Measurements from ENCODE around the gene PBRM1. TPM values are rescaled to one million over a fixed set of nuclear protein-coding genes. Genes with fewer than 3 reads are reported as not detected.

The PBRM1 gene
- total RNA-seq, 2 experiments from 2014 or later = 83.2 to 91.8 TPM

DNA sequence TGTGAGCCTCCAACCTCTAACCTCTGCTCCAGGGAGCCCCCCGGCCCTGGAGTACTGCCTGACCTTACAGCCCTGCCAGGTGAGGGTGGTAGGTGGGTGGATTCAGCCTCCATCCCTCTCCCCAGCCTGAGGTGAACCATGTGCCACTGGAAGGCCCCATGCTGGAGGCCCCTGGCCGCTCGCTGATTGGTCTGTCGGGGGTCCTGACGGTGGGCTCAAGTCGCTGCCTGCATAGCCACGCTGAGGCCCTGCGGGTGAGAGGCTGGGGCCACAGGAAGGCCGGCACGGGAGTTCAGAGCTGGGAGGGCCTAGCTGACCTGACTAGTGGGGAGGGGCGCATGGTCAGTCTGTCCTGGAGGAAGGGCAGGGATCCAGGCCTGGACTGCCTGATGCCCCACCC is 171.1 kb downstream of the PBRM1 start:
- no peaks in the 10 kb centered on the region for H3K27me3 Mint-ChIP-seq (ENCODE audit: low read depth)
- no peak overlapping the region for H3K27ac Mint-ChIP-seq
- H3K36me3 Mint-ChIP-seq (ENCODE audit: low read depth) = no peaks in the 10 kb centered on the region
- CTCF ChIA-PET = no interaction called here
- DNase-seq = no peak
- H3K4me3 Mint-ChIP-seq = no peak overlapping the region
- H3K4me1 Mint-ChIP-seq (ENCODE audit: low read depth) = no peaks in the 10 kb centered on the region
- no peaks in the 10 kb centered on the region for H3K9me3 Mint-ChIP-seq (ENCODE audit: insufficient read depth)
- POLR2A ChIA-PET = interaction anchor here (0.6 kb wide), 1 partner anchor 23 kb away, joined by 3 read pairs; no protein-coding TSS in a partner anchor
- ATAC-seq = no peak

DNA sequence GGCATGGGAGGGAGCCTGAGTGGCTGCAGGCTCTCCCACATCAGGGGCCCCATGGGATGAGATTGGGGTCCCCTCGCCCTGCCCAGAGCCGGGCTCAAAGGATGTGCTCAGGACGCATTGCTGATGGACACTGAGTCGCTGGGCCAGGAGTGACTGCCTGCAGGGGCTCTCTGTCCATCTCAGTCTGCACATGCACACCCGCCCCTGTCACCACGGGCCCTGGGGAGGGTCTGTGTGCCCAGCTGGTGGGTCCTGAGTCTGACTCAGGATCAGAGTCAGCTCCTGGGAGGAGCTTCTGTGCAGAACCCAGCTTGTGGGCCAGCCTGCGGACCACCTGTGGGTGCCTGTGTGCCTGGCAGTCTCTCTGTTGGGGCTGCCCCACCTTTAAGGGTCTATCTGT is 172.4 kb downstream of the PBRM1 start:
- ChIA-PET CTCF (no interaction called here), POLR2A (no interaction called here)
- Mint-ChIP-seq H3K27me3 (ENCODE audit: low read depth) (no peaks in the 10 kb centered on the region), H3K4me1 (ENCODE audit: low read depth) (no peaks in the 10 kb centered on the region), H3K9me3 (ENCODE audit: insufficient read depth) (no peaks in the 10 kb centered on the region), H3K36me3 (ENCODE audit: low read depth) (no peaks in the 10 kb centered on the region), H3K27ac (no peak overlapping the region), H3K4me3 (no peak overlapping the region)
- ATAC-seq = no peak
- no peak for DNase-seq

DNA sequence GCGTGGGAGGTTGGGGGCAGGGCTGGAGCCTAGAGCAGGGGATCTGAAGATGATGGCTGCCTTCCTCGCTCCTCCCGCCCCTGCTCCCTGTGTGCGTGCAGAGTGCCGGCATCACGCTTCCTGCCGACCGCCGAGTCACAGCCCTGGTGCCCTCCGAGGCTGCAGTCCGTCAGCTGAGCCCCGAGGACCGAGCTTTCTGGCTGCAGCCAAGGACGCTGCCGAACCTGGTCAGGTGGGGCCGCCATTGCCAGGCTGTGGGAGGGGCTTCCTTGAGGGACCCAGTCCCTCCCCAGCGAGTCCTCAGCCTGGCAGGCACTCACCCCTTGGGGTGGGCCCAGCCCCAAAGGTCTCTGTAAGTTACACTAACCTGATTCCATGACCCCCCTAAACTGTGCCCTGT is 173.0 kb downstream of the PBRM1 start:
- Mint-ChIP-seq H3K27me3 (ENCODE audit: low read depth) (no peaks in the 10 kb centered on the region), H3K4me3 (no peak overlapping the region), H3K4me1 (ENCODE audit: low read depth) (no peaks in the 10 kb centered on the region), H3K27ac (no peak overlapping the region), H3K9me3 (ENCODE audit: insufficient read depth) (no peaks in the 10 kb centered on the region), H3K36me3 (ENCODE audit: low read depth) (no peaks in the 10 kb centered on the region)
- POLR2A ChIA-PET = no interaction called here
- DNase-seq = no peak
- CTCF ChIA-PET = no interaction called here
- ATAC-seq = no peak

DNA sequence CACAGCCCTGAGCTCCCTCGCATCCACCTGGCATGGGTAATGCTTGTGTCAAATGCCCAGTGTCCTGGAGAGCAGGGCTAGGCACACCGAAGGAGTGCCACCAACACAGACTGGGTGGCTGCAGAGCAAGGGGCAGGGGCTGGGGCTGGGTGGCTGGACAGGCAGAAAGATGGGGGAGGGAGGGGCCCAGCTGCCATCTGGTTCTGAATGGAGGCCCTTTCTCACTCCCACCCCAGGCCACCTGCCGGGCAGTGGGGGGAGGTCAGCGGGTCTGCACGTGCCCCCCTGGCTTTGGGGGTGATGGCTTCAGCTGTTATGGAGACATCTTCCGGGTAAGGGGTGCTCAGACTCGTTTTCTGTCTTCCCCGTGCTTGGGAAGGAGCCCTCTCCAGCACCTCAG is 173.6 kb downstream of the PBRM1 start:
- Mint-ChIP-seq H3K27ac (no peak overlapping the region), H3K36me3 (ENCODE audit: low read depth) (no peaks in the 10 kb centered on the region), H3K27me3 (ENCODE audit: low read depth) (no peaks in the 10 kb centered on the region), H3K4me1 (ENCODE audit: low read depth) (no peaks in the 10 kb centered on the region), H3K9me3 (ENCODE audit: insufficient read depth) (no peaks in the 10 kb centered on the region), H3K4me3 (no peak overlapping the region)
- ChIA-PET CTCF (no interaction called here), POLR2A (no interaction called here)
- no peak for ATAC-seq
- DNase-seq = no peak

DNA sequence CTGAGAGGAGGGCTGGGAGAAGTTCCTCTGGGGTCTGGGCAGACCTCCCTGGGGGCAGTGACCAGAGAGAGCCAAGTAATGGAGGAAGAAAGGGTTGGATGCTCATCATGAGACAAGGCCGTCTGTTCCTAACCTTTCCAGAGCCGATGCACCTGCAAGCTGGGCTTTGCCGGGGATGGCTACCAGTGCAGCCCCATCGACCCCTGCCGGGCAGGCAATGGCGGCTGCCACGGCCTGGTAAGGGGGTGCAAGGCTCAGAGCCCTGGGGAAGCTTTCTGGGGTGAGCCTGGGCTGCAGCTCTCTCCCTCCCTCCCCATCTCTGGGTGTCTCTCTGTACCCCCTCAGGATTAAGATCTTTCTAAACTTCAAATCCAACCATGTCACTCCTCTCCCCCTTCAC is 174.2 kb downstream of the PBRM1 start:
- no peaks in the 10 kb centered on the region for H3K27me3 Mint-ChIP-seq (ENCODE audit: low read depth)
- CTCF ChIA-PET = no interaction called here
- no peak overlapping the region for H3K27ac Mint-ChIP-seq
- H3K36me3 Mint-ChIP-seq (ENCODE audit: low read depth) = no peaks in the 10 kb centered on the region
- POLR2A ChIA-PET = no interaction called here
- ATAC-seq (no peak), DNase-seq (no peak)
- H3K9me3 Mint-ChIP-seq (ENCODE audit: insufficient read depth) = no peaks in the 10 kb centered on the region
- no peaks in the 10 kb centered on the region for H3K4me1 Mint-ChIP-seq (ENCODE audit: low read depth)
- no peak overlapping the region for H3K4me3 Mint-ChIP-seq

GRCh38 chr3:52509753-52510328 is 175.9 kb downstream of the PBRM1 start:
- no peak overlapping the region for H3K4me3 Mint-ChIP-seq
- no peaks in the 10 kb centered on the region for H3K4me1 Mint-ChIP-seq (ENCODE audit: low read depth)
- CTCF ChIA-PET = no interaction called here
- POLR2A ChIA-PET = no interaction called here
- H3K27me3 Mint-ChIP-seq (ENCODE audit: low read depth) = no peaks in the 10 kb centered on the region
- H3K27ac Mint-ChIP-seq = no peak overlapping the region
- ATAC-seq (no peak), DNase-seq (no peak)
- no peaks in the 10 kb centered on the region for H3K9me3 Mint-ChIP-seq (ENCODE audit: insufficient read depth)
- H3K36me3 Mint-ChIP-seq (ENCODE audit: low read depth) = no peaks in the 10 kb centered on the region

DNA sequence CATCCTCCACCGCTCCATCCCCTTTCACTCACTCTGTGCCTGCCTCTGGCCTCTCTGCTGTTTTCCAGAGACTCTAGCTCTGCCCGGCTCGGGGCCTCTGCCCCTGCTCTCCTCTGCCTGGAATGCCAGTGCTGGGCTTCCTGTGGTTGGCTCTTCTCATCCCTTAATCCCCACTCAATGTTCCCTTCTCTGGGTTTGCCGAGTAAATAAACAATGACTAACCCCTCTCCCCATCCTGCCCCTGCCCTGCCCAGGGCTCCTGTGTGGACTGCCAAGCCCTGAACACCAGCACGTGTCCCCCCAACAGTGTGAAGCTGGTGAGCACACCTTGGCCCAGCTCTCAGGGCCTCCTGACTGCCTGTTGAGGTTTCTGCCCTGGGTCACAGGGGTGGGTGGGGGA is 178.4 kb downstream of the PBRM1 start:
- Mint-ChIP-seq H3K4me1 (ENCODE audit: low read depth) (no peaks in the 10 kb centered on the region), H3K36me3 (ENCODE audit: low read depth) (no peaks in the 10 kb centered on the region), H3K27ac (no peak overlapping the region), H3K27me3 (ENCODE audit: low read depth) (no peaks in the 10 kb centered on the region), H3K9me3 (ENCODE audit: insufficient read depth) (no peaks in the 10 kb centered on the region), H3K4me3 (no peak overlapping the region)
- ATAC-seq (no peak), DNase-seq (no peak)
- ChIA-PET CTCF (no interaction called here), POLR2A (no interaction called here)

- no peaks in the 10 kb centered on the region for H3K27me3 Mint-ChIP-seq (ENCODE audit: low read depth)
- ATAC-seq (no peak), DNase-seq (no peak)
- no peak overlapping the region for H3K27ac Mint-ChIP-seq
- POLR2A ChIA-PET = no interaction called here
- H3K9me3 Mint-ChIP-seq (ENCODE audit: insufficient read depth) = no peaks in the 10 kb centered on the region
- CTCF ChIA-PET = no interaction called here
- no peaks in the 10 kb centered on the region for H3K36me3 Mint-ChIP-seq (ENCODE audit: low read depth)
- H3K4me1 Mint-ChIP-seq (ENCODE audit: low read depth) = no peaks in the 10 kb centered on the region
- H3K4me3 Mint-ChIP-seq = no peak overlapping the region
Measured at GRCh38 chr3:52506266-52506966, 179.3 kb downstream of the PBRM1 start.

GRCh38 chr3:52504977-52505376 is 180.7 kb downstream of the PBRM1 start:
- ATAC-seq (no peak), DNase-seq (no peak)
- no peaks in the 10 kb centered on the region for H3K4me1 Mint-ChIP-seq (ENCODE audit: low read depth)
- peaks cover 5% of the 10 kb centered on the region for H3K27me3 Mint-ChIP-seq (ENCODE audit: low read depth)
- H3K9me3 Mint-ChIP-seq (ENCODE audit: insufficient read depth) = no peaks in the 10 kb centered on the region
- ChIA-PET CTCF (no interaction called here), POLR2A (no interaction called here)
- H3K36me3 Mint-ChIP-seq (ENCODE audit: low read depth) = no peaks in the 10 kb centered on the region
- no peak overlapping the region for H3K4me3 Mint-ChIP-seq
- H3K27ac Mint-ChIP-seq = no peak overlapping the region

GRCh38 chr3:52503788-52504424 is 181.8 kb downstream of the PBRM1 start:
- no peak overlapping the region for H3K4me3 Mint-ChIP-seq
- POLR2A ChIA-PET = no interaction called here
- DNase-seq (no peak), ATAC-seq (no peak)
- no peaks in the 10 kb centered on the region for H3K9me3 Mint-ChIP-seq (ENCODE audit: insufficient read depth)
- H3K27ac Mint-ChIP-seq = no peak overlapping the region
- H3K4me1 Mint-ChIP-seq (ENCODE audit: low read depth) = peaks cover 2% of the 10 kb centered on the region
- CTCF ChIA-PET = no interaction called here
- H3K27me3 Mint-ChIP-seq (ENCODE audit: low read depth) = peaks cover 8% of the 10 kb centered on the region
- H3K36me3 Mint-ChIP-seq (ENCODE audit: low read depth) = no peaks in the 10 kb centered on the region

DNA sequence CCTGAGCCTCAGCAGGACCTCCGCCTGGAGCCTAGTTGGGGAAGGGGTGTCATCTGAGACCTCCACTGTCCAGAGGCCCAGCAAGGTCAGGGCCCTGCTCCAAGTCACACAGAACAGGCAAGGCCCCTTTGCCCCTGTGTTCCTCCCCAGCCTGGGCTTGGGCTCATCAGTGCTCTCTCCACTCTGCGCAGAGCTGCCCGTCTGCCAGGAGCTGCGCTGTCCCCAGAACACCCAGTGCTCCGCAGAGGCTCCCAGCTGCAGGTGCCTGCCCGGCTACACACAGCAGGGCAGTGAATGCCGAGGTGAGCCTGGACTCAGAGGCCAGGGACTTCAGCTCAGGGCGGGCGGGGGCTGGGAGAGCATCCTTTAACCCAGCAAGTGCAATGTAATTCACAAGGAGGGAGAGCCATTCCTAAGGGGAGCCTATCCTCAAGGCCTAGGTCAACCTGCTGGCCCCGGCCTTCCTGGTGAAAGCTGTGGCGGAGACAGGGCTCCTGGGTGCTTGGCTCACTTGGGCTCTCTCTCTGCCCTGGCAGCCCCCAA is 182.8 kb downstream of the PBRM1 start:
- POLR2A ChIA-PET = no interaction called here

GRCh38 chr3:52502001-52502400 is 183.7 kb downstream of the PBRM1 start:
- DNase-seq = no peak
- ChIA-PET CTCF (no interaction called here), POLR2A (no interaction called here)
- H3K36me3 Mint-ChIP-seq (ENCODE audit: low read depth) = no peaks in the 10 kb centered on the region
- H3K27ac Mint-ChIP-seq = no peak overlapping the region
- H3K27me3 Mint-ChIP-seq (ENCODE audit: low read depth) = peaks cover 8% of the 10 kb centered on the region
- no peak for ATAC-seq
- H3K4me1 Mint-ChIP-seq (ENCODE audit: low read depth) = peaks cover 10% of the 10 kb centered on the region
- no peaks in the 10 kb centered on the region for H3K9me3 Mint-ChIP-seq (ENCODE audit: insufficient read depth)
- no peak overlapping the region for H3K4me3 Mint-ChIP-seq

More for the DNA sequence above, 182.8 kb downstream of the PBRM1 start:
- ATAC-seq = no peak
- DNase-seq = no peak
- Mint-ChIP-seq H3K27ac (no peak overlapping the region), H3K4me1 (ENCODE audit: low read depth) (peaks cover 10% of the 10 kb centered on the region), H3K9me3 (ENCODE audit: insufficient read depth) (no peaks in the 10 kb centered on the region), H3K27me3 (ENCODE audit: low read depth) (peaks cover 8% of the 10 kb centered on the region), H3K36me3 (ENCODE audit: low read depth) (no peaks in the 10 kb centered on the region), H3K4me3 (no peak overlapping the region)
- CTCF ChIA-PET = no interaction called here
